ENCODE data around the gene ZNF28.
A peak's percentile ranks its signal among the peaks of the same experiment; 100 is the strongest.
"Not testable (repeated sequence)": the region's sequence is repeated elsewhere in the genome, so short reads cannot be mapped to it uniquely, and the experiment has no call there.

The ZNF28 gene

GRCh38 chr19:52840825-52841465 is 19.5 kb upstream of the ZNF28 start:
- not testable (repeated sequence) for H4K8ac ChIP-seq (ENCODE audit: low read depth, low read length); DNase-seq; H3K4me1 ChIP-seq (ENCODE audit: control insufficient read depth, low read depth, low read length); H3K9ac ChIP-seq (ENCODE audit: low read length); H2BK15ac ChIP-seq (replicated peaks; ENCODE audit: low read depth); H3K4me2 ChIP-seq (ENCODE audit: low read length); H3K79me2 ChIP-seq (ENCODE audit: control insufficient read depth, insufficient read depth, low read length); H3K23ac ChIP-seq (ENCODE audit: low read length); H3K56ac ChIP-seq (ENCODE audit: low read length); H3K27me3 ChIP-seq (ENCODE audit: insufficient read depth, low read length, poor library complexity); H2AK5ac ChIP-seq (ENCODE audit: low read length); H3K18ac ChIP-seq (ENCODE audit: low read length); H2BK120ac ChIP-seq (ENCODE audit: low read depth, low read length); H2BK5ac ChIP-seq (ENCODE audit: low read length); H3K27ac ChIP-seq (ENCODE audit: low read depth, low read length); H3K4ac ChIP-seq (ENCODE audit: low read depth, low read length); H4K5ac ChIP-seq (ENCODE audit: low read length); H3K79me1 ChIP-seq (ENCODE audit: low read length)
- H3K36me3 ChIP-seq (ENCODE audit: control insufficient read depth, insufficient read depth, low read length) = peaks cover 20% of the 10 kb centered on the region
- H3K4me3 ChIP-seq (ENCODE audit: low read length) = peak overlapping the region; percentile 29
- no CpG with 5 or more reads among the region's 10 CpGs for WGBS (ENCODE audit: extremely low coverage, insufficient coverage, low lambda C conversion rate)

GRCh38 chr19:52834289-52834688 is 12.9 kb upstream of the ZNF28 start:
- not testable (repeated sequence) for H3K23ac ChIP-seq (ENCODE audit: low read length); H3K79me1 ChIP-seq (ENCODE audit: low read length); H2AK5ac ChIP-seq (ENCODE audit: low read length); DNase-seq; H3K27ac ChIP-seq (ENCODE audit: low read depth, low read length); H3K4ac ChIP-seq (ENCODE audit: low read depth, low read length); H2BK5ac ChIP-seq (ENCODE audit: low read length); H3K4me3 ChIP-seq (ENCODE audit: low read length); H3K36me3 ChIP-seq (ENCODE audit: control insufficient read depth, insufficient read depth, low read length); H3K56ac ChIP-seq (ENCODE audit: low read length); H3K18ac ChIP-seq (ENCODE audit: low read length); H3K27me3 ChIP-seq (ENCODE audit: insufficient read depth, low read length, poor library complexity); H3K4me2 ChIP-seq (ENCODE audit: low read length); H2BK120ac ChIP-seq (ENCODE audit: low read depth, low read length); H4K5ac ChIP-seq (ENCODE audit: low read length); H3K9ac ChIP-seq (ENCODE audit: low read length); H2BK15ac ChIP-seq (replicated peaks; ENCODE audit: low read depth); H3K4me1 ChIP-seq (ENCODE audit: control insufficient read depth, low read depth, low read length); H3K79me2 ChIP-seq (ENCODE audit: control insufficient read depth, insufficient read depth, low read length); H4K8ac ChIP-seq (ENCODE audit: low read depth, low read length)
- WGBS (ENCODE audit: extremely low coverage, insufficient coverage, low lambda C conversion rate) = no CpG with 5 or more reads among the region's 1 CpG

GRCh38 chr19:52833541-52833940 is 12.1 kb upstream of the ZNF28 start:
- not testable (repeated sequence) for H2BK5ac ChIP-seq (ENCODE audit: low read length); H4K8ac ChIP-seq (ENCODE audit: low read depth, low read length); DNase-seq; H2BK15ac ChIP-seq (replicated peaks; ENCODE audit: low read depth); H3K36me3 ChIP-seq (ENCODE audit: control insufficient read depth, insufficient read depth, low read length); H2AK5ac ChIP-seq (ENCODE audit: low read length); H3K23ac ChIP-seq (ENCODE audit: low read length); H3K79me1 ChIP-seq (ENCODE audit: low read length); H2BK120ac ChIP-seq (ENCODE audit: low read depth, low read length); H3K4me1 ChIP-seq (ENCODE audit: control insufficient read depth, low read depth, low read length); H3K18ac ChIP-seq (ENCODE audit: low read length); H3K9ac ChIP-seq (ENCODE audit: low read length); H3K56ac ChIP-seq (ENCODE audit: low read length); H3K4ac ChIP-seq (ENCODE audit: low read depth, low read length); H3K27ac ChIP-seq (ENCODE audit: low read depth, low read length); H4K5ac ChIP-seq (ENCODE audit: low read length); H3K4me2 ChIP-seq (ENCODE audit: low read length); H3K27me3 ChIP-seq (ENCODE audit: insufficient read depth, low read length, poor library complexity); H3K4me3 ChIP-seq (ENCODE audit: low read length); H3K79me2 ChIP-seq (ENCODE audit: control insufficient read depth, insufficient read depth, low read length)
- no CpG with 5 or more reads among the region's 5 CpGs for WGBS (ENCODE audit: extremely low coverage, insufficient coverage, low lambda C conversion rate)

GRCh38 chr19:52829866-52830265 is 8.4 kb upstream of the ZNF28 start:
- WGBS (ENCODE audit: extremely low coverage, insufficient coverage, low lambda C conversion rate) = no CpG with 5 or more reads among the region's 7 CpGs
- H3K36me3 ChIP-seq (ENCODE audit: control insufficient read depth, insufficient read depth, low read length); H3K18ac ChIP-seq (ENCODE audit: low read length); H3K4me2 ChIP-seq (ENCODE audit: low read length); H3K4me3 ChIP-seq (ENCODE audit: low read length); H3K27me3 ChIP-seq (ENCODE audit: insufficient read depth, low read length, poor library complexity); H3K79me1 ChIP-seq (ENCODE audit: low read length); H2AK5ac ChIP-seq (ENCODE audit: low read length); H4K5ac ChIP-seq (ENCODE audit: low read length); H2BK15ac ChIP-seq (replicated peaks; ENCODE audit: low read depth); H2BK5ac ChIP-seq (ENCODE audit: low read length); H3K23ac ChIP-seq (ENCODE audit: low read length); H3K4me1 ChIP-seq (ENCODE audit: control insufficient read depth, low read depth, low read length); H4K8ac ChIP-seq (ENCODE audit: low read depth, low read length); H3K4ac ChIP-seq (ENCODE audit: low read depth, low read length); H3K9ac ChIP-seq (ENCODE audit: low read length); H3K79me2 ChIP-seq (ENCODE audit: control insufficient read depth, insufficient read depth, low read length); H3K27ac ChIP-seq (ENCODE audit: low read depth, low read length); DNase-seq; H3K56ac ChIP-seq (ENCODE audit: low read length); H2BK120ac ChIP-seq (ENCODE audit: low read depth, low read length): not testable (repeated sequence)

GRCh38 chr19:52825765-52826164 is 4.3 kb upstream of the ZNF28 start:
- Histone ChIP-seq H3K4me1 (ENCODE audit: control insufficient read depth, low read depth, low read length) (no peaks in the 10 kb centered on the region), H3K27ac (ENCODE audit: low read depth, low read length) (no peak overlapping the region), H2BK120ac (ENCODE audit: low read depth, low read length) (no peak overlapping the region), H3K36me3 (ENCODE audit: control insufficient read depth, insufficient read depth, low read length) (no peaks in the 10 kb centered on the region), H3K4me3 (ENCODE audit: low read length) (no peak overlapping the region), H3K79me2 (ENCODE audit: control insufficient read depth, insufficient read depth, low read length) (no peaks in the 10 kb centered on the region), H2AK5ac (ENCODE audit: low read length) (no peak overlapping the region), H3K18ac (ENCODE audit: low read length) (no peak overlapping the region), H4K5ac (ENCODE audit: low read length) (no peak overlapping the region), H3K4ac (ENCODE audit: low read depth, low read length) (no peak overlapping the region), H3K79me1 (ENCODE audit: low read length) (no peaks in the 10 kb centered on the region), H2BK15ac (replicated peaks; ENCODE audit: low read depth) (no peak overlapping the region), H3K27me3 (ENCODE audit: insufficient read depth, low read length, poor library complexity) (no peaks in the 10 kb centered on the region), H3K9ac (ENCODE audit: low read length) (no peak overlapping the region), H3K4me2 (ENCODE audit: low read length) (no peak overlapping the region), H3K23ac (ENCODE audit: low read length) (no peak overlapping the region), H4K8ac (ENCODE audit: low read depth, low read length) (no peak overlapping the region), H2BK5ac (ENCODE audit: low read length) (no peak overlapping the region), H3K56ac (ENCODE audit: low read length) (no peak overlapping the region)
- WGBS (ENCODE audit: extremely low coverage, insufficient coverage, low lambda C conversion rate) = no CpG with 5 or more reads among the region's 5 CpGs
- no peak for DNase-seq

GRCh38 chr19:52823676-52824075 is 2.2 kb upstream of the ZNF28 start:
- H4K5ac ChIP-seq (ENCODE audit: low read length) = no peak overlapping the region
- no peak overlapping the region for H3K4ac ChIP-seq (ENCODE audit: low read depth, low read length)
- no peak overlapping the region for H3K4me3 ChIP-seq (ENCODE audit: low read length)
- H3K56ac ChIP-seq (ENCODE audit: low read length) = no peak overlapping the region
- H2AK5ac ChIP-seq (ENCODE audit: low read length) = no peak overlapping the region
- no peaks in the 10 kb centered on the region for H3K27me3 ChIP-seq (ENCODE audit: insufficient read depth, low read length, poor library complexity)
- H2BK120ac ChIP-seq (ENCODE audit: low read depth, low read length) = no peak overlapping the region
- no peaks in the 10 kb centered on the region for H3K4me1 ChIP-seq (ENCODE audit: control insufficient read depth, low read depth, low read length)
- no peaks in the 10 kb centered on the region for H3K79me1 ChIP-seq (ENCODE audit: low read length)
- no peak overlapping the region for H2BK15ac ChIP-seq (replicated peaks; ENCODE audit: low read depth)
- H3K79me2 ChIP-seq (ENCODE audit: control insufficient read depth, insufficient read depth, low read length) = no peaks in the 10 kb centered on the region
- no peak overlapping the region for H4K8ac ChIP-seq (ENCODE audit: low read depth, low read length)
- no peak overlapping the region for H3K4me2 ChIP-seq (ENCODE audit: low read length)
- no peak overlapping the region for H3K9ac ChIP-seq (ENCODE audit: low read length)
- DNase-seq = no peak
- no peak overlapping the region for H3K27ac ChIP-seq (ENCODE audit: low read depth, low read length)
- H3K23ac ChIP-seq (ENCODE audit: low read length) = no peak overlapping the region
- H3K18ac ChIP-seq (ENCODE audit: low read length) = no peak overlapping the region
- WGBS (ENCODE audit: extremely low coverage, insufficient coverage, low lambda C conversion rate) = no CpG with 5 or more reads among the region's 12 CpGs
- H2BK5ac ChIP-seq (ENCODE audit: low read length) = no peak overlapping the region
- no peaks in the 10 kb centered on the region for H3K36me3 ChIP-seq (ENCODE audit: control insufficient read depth, insufficient read depth, low read length)

Data from mesendoderm (in vitro differentiated cells).